ENCODE results near the gene DERA.
"Not testable (repeated sequence)": the region's sequence is repeated elsewhere in the genome, so short reads cannot be mapped to it uniquely, and the experiment has no call there.

DERA gene

DNA sequence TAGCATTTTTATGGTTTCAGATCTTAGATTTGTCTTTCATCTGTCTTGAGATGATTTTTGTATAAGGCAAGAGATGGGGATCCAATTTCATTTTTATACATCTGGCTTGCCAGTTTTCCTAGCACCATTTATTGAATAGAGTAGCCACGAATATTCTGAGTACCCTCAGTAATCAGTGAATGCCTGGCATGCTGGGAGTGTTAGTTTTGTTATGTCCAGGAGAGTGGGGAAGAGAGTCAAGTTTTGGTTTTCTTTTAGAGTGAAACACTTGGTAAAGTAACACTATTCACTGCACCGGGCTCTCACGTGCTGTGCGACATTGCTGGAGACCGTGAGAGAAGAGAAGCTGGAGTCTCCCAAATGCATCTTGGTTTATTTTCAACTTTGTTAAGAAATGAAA is 31.3 kb downstream of the DERA start:
- DNase-seq (ENCODE audit: low read depth, low spot score), result no peak
- POLR2A ChIA-PET, result no interaction called here
- no peak overlapping the region for H3K4me3 ChIP-seq (ENCODE audit: low read depth, low read length)
- CTCF ChIA-PET, result interaction anchor here (0.8 to 1.0 kb wide), 2 partner anchors 23 to 24 kb away, joined by 3 read pairs; no protein-coding TSS in a partner anchor
- TF ChIP-seq CTCF (IDR thresholded peaks at IDR 0.05; ENCODE audit: insufficient read depth, low read length, missing control alignments), result no peak

GRCh38 chr12:15943519-15943918 is 32.4 kb downstream of the DERA start:
- DNase-seq (ENCODE audit: low read depth, low spot score); H3K4me3 ChIP-seq (ENCODE audit: low read depth, low read length); POLR2A ChIA-PET; CTCF ChIA-PET: not testable (repeated sequence)

DNA sequence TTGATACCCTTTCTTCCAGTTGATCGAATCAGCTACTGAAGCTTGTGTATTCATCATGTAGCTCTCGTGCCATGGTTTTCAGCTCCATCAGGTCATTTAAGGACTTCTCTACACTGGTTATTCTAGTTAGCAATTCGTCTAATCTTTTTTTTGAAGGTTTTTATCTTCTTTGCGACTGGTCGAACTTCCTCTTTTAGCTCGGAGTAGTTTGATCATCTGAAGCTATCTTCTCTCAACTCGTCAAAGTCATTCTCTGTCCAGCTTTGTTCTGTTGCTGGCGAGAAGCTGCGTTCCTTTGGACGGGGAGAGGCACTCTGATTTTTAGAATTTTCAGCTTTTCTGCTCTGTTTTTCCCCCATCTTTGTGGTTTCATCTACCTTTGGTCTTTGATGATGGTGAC is 37.3 kb downstream of the DERA start:
- POLR2A ChIA-PET; H3K4me3 ChIP-seq (ENCODE audit: low read depth, low read length); DNase-seq (ENCODE audit: low read depth, low spot score); CTCF ChIA-PET: not testable (repeated sequence)

- TF ChIP-seq CTCF (IDR thresholded peaks at IDR 0.05; ENCODE audit: insufficient read depth, low read length, missing control alignments), result no peak
- CTCF ChIA-PET, result no interaction called here
- no peak overlapping the region for H3K4me3 ChIP-seq (ENCODE audit: low read depth, low read length)
- no peak for DNase-seq (ENCODE audit: low read depth, low spot score)
- POLR2A ChIA-PET, result no interaction called here
These were observed 44.1 kb downstream of the DERA start for GRCh38 chr12:15955281-15955680.

DNA sequence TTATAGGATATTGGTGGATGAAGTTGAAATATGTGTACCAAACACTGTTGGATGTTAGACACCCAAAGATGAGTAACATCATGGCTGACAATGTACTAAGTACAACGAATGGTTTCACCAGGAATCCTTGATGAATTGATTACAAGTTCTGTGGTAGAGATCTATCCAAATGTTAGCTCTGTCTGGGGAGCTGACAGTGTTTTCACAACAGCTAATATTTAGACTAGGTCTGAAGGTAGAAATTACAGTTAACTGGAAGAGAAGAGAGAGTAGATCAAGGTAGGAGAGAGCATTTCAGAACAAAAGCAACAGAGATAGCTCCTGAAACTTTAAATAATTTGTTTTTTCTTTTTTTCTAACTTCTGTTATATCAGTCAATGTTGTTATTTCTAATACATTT is 44.9 kb downstream of the DERA start:
- ChIA-PET POLR2A (no interaction called here), CTCF (no interaction called here)
- no peak overlapping the region for H3K4me3 ChIP-seq (ENCODE audit: low read depth, low read length)
- no peak for DNase-seq (ENCODE audit: low read depth, low spot score)
- TF ChIP-seq CTCF (IDR thresholded peaks at IDR 0.05; ENCODE audit: insufficient read depth, low read length, missing control alignments), result no peak

GRCh38 chr12:15956413-15957185 is 45.5 kb downstream of the DERA start:
- ChIA-PET POLR2A (no interaction called here), CTCF (no interaction called here)
- no peak for TF ChIP-seq CTCF (IDR thresholded peaks at IDR 0.05; ENCODE audit: insufficient read depth, low read length, missing control alignments)
- no peak overlapping the region for H3K4me3 ChIP-seq (ENCODE audit: low read depth, low read length)
- no peak for DNase-seq (ENCODE audit: low read depth, low spot score)

DNA sequence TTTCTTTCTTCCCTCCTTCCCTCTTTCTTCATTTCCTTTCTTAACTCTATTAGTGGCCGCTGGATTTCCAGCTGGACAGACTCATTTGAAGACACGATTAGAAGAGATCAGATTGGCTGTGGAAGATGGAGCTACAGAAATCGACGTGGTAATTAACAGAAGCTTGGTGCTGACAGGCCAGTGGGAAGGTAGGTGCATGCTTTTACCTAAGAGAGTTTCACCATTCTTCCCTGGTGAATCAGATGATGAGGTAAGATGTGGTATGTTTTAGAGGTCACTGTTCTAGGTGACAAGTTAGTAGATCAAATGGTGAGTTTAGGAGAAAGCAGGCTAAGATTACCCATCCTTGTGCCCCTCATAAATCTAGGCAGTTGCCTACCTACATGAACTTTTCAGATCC is 51.6 kb downstream of the DERA start:
- DNase-seq (ENCODE audit: low read depth, low spot score), result no peak
- ChIA-PET CTCF (no interaction called here), POLR2A (no interaction called here)
- H3K4me3 ChIP-seq (ENCODE audit: low read depth, low read length), result no peak overlapping the region
- TF ChIP-seq CTCF (IDR thresholded peaks at IDR 0.05; ENCODE audit: insufficient read depth, low read length, missing control alignments), result no peak

Measured in AG04449 (cell line).